Peyer's patch (tissue), 4 donors: Measurements from ENCODE around the gene NAPG.

Experiments
- CTCF ChIP-seq, 6 experiments: fragments of 450-650 bp in 4 of 6; fragments of 200-600 bp in 2 of 6; sonication (generic) in 1 of 6; IDR thresholded peaks; one replicate each; pipeline ENCODE4 v1.5.1; 2017 to 2019; ENCODE audit warnings: antibody characterized with exemption in 6 of 6, mild to moderate bottlenecking in 3 of 6, moderate library complexity in 1 of 6
- POLR2A ChIP-seq, 2 donors: fragments of 450-650 bp; IDR thresholded peaks; one replicate each; pipeline ENCODE4 v1.5.1; 2017; ENCODE audit warnings: antibody characterized with exemption in 2 of 2, mild to moderate bottlenecking in 2 of 2, moderate library complexity in 2 of 2

- TF ChIP-seq CTCF (IDR thresholded peaks at IDR 0.05): no peak
- no peak for TF ChIP-seq POLR2A (IDR thresholded peaks at IDR 0.05)
Measured at GRCh38 chr18:10557085-10557677, 31.4 kb downstream of the NAPG start.
